ENCODE results near the gene TMEM143.
A peak's percentile ranks its signal among the peaks of the same experiment; 100 is the strongest.

Gene TMEM143

DNA sequence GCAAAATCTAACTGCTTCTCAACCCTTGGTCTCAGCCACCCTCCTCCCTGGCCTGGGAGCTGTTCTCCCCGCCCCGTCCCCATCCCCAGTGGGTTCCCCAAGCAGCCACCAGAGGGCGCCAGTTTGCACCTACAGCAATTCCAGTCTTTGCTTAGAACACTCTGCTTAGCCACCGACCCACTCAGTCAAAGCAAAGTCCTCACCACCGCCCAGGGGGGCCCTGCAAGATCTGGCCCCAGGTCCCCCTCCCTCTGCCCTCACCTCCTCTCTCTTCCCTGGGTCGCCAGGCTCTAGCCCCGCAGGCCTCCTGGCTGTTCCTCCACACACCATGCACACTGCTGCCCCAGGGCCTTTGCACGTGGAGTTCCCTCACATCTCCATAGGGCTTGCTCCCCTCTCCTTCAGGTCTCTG is 12.4 kb downstream of the TMEM143 start:
- TF ChIP-seq, protein P1, sequence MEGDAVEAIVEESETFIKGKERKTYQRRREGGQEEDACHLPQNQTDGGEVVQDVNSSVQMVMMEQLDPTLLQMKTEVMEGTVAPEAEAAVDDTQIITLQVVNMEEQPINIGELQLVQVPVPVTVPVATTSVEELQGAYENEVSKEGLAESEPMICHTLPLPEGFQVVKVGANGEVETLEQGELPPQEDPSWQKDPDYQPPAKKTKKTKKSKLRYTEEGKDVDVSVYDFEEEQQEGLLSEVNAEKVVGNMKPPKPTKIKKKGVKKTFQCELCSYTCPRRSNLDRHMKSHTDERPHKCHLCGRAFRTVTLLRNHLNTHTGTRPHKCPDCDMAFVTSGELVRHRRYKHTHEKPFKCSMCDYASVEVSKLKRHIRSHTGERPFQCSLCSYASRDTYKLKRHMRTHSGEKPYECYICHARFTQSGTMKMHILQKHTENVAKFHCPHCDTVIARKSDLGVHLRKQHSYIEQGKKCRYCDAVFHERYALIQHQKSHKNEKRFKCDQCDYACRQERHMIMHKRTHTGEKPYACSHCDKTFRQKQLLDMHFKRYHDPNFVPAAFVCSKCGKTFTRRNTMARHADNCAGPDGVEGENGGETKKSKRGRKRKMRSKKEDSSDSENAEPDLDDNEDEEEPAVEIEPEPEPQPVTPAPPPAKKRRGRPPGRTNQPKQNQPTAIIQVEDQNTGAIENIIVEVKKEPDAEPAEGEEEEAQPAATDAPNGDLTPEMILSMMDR (IDR thresholded peaks at IDR 0.05; ENCODE audit: low read depth, low read length, missing control alignments), result peak; percentile 92
- no peak overlapping the region for H3K4me3 ChIP-seq (replicated peaks; ENCODE audit: low read depth, low read length)
- no peak for DNase-seq (ENCODE audit: extremely low read depth, low read depth)

- TF ChIP-seq, protein P1 (IDR thresholded peaks at IDR 0.05; ENCODE audit: low read depth, low read length, missing control alignments), result no peak
Measured at GRCh38 chr19:48350856-48351255, 12.9 kb downstream of the TMEM143 start.

GRCh38 chr19:48348737-48349136 is 15.0 kb downstream of the TMEM143 start:
- TF ChIP-seq, protein P1 (IDR thresholded peaks at IDR 0.05; ENCODE audit: low read depth, low read length, missing control alignments), result no peak
- DNase-seq (ENCODE audit: extremely low read depth, low read depth), result no peak
- H3K4me3 ChIP-seq (replicated peaks; ENCODE audit: low read depth, low read length), result no peak overlapping the region

More at GRCh38 chr19:48350856-48351255, 12.9 kb downstream of the TMEM143 start:
- no peak for DNase-seq (ENCODE audit: extremely low read depth, low read depth)
- H3K4me3 ChIP-seq (replicated peaks; ENCODE audit: low read depth, low read length), result no peak overlapping the region

DNA sequence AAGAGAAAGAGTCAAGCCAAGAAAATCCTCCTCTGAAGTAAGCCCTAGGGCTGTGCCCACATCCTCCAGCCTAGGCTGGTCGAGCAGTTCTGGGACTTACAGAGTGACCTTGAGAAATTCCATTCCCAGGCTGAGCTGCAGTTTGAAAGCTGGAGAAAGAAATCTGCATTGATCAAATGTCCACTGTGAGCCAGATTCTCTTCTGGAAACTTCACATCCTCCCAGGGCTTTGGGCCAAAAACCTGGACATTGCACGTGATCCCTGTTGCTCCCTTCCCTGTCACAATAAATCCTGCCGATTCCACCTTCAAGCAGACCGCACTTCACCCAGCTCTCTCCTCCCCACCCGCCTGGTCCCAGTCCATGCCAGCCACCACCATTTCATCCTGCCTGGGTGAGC is 15.7 kb downstream of the TMEM143 start:
- no peak for DNase-seq (ENCODE audit: extremely low read depth, low read depth)
- TF ChIP-seq, protein P1 (IDR thresholded peaks at IDR 0.05; ENCODE audit: low read depth, low read length, missing control alignments), result no peak
- no peak overlapping the region for H3K4me3 ChIP-seq (replicated peaks; ENCODE audit: low read depth, low read length)

DNA sequence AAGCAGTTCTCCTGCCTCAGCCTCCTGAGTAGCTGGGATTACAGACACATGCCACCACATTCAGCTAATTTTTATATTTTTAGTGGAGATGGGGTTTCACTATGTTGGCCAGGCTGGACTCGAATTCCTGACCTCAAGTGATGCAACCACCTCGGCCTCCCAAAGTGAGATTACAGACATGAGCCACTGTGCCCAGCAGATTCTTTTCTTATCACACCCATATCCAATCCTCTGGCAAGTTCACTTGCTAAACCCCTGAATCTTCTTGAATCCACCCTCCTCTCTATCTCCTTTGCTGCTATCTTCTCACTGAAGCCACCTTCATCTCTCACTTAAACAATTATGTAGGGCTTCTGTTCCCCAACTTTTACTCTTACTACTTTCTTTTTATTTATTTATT is 17.5 kb downstream of the TMEM143 start:
- no peak for DNase-seq (ENCODE audit: extremely low read depth, low read depth)
- TF ChIP-seq, protein P1 (IDR thresholded peaks at IDR 0.05; ENCODE audit: low read depth, low read length, missing control alignments), result no peak
- no peak overlapping the region for H3K4me3 ChIP-seq (replicated peaks; ENCODE audit: low read depth, low read length)

- TF ChIP-seq, protein P1 (IDR thresholded peaks at IDR 0.05; ENCODE audit: low read depth, low read length, missing control alignments), result no peak
- H3K4me3 ChIP-seq (replicated peaks; ENCODE audit: low read depth, low read length), result no peak overlapping the region
- DNase-seq (ENCODE audit: extremely low read depth, low read depth), result no peak
Measured at GRCh38 chr19:48344892-48345291, 18.8 kb downstream of the TMEM143 start.

DNA sequence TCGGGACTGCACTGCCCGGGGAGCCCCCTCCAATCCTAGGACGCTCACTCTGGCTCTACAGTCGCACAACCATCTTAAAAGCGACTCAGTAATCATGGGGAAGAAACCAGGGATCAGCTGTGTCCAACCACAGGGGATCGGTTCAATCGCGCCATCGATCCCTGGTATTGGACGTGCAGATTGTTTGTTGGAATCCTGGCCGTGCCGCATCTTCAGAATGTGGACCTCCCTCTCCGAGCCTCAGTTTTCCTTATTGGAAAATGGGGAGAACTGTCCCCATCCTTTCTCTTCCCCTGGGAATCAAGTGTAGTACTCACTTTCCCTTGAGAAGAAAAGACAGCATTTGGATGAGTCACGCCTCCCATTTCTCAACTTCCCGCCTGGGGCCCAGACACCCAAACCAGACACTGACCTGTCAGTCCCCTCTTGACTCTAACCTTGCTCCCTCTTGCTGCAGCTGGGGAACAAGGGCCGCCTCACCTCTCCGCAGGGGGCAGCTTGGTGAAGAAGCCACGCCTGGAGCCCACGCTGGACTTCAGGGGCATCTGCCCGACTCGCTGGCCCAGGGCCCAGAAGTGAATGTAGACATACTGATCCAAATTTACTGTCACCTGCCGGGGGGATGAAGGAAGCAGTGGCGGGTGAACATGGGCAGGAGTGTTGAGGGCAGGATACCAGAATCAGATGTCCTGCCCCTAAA is 20.7 kb downstream of the TMEM143 start:
- TF ChIP-seq, protein P1 (IDR thresholded peaks at IDR 0.05; ENCODE audit: low read depth, low read length, missing control alignments), result no peak
- no peak for DNase-seq (ENCODE audit: extremely low read depth, low read depth)
- no peak overlapping the region for H3K4me3 ChIP-seq (replicated peaks; ENCODE audit: low read depth, low read length)

Measured in HFF-Myc (cell line).